ENCODE results near the gene VRK2.

Gene VRK2

GRCh38 chr2:58133395-58133794, 86.8 kb downstream of the VRK2 start:
- Histone ChIP-seq H3K27ac (no peak overlapping the region), H3K4me1 (no peaks in the 10 kb centered on the region), H3K9ac (no peak overlapping the region), H3K27me3 (ENCODE audit: control insufficient read depth, insufficient read depth, low read length) (no peaks in the 10 kb centered on the region), H3K4me2 (ENCODE audit: low read length) (no peak overlapping the region), H3K4me3 (ENCODE audit: low read depth, low read length) (no peak overlapping the region), H3K79me2 (no peaks in the 10 kb centered on the region), H2AFZ (no peak overlapping the region), H3K9me3 (ENCODE audit: control insufficient read depth, low read length) (no peaks in the 10 kb centered on the region), H3K36me3 (ENCODE audit: control insufficient read depth, insufficient read depth, low read length) (no peaks in the 10 kb centered on the region)
- no peak for TF ChIP-seq CTCF (IDR thresholded peaks at IDR 0.05)

GRCh38 chr2:58135861-58136260, 89.3 kb downstream of the VRK2 start:
- Histone ChIP-seq H3K36me3 (ENCODE audit: control insufficient read depth, insufficient read depth, low read length) (no peaks in the 10 kb centered on the region), H3K27ac (no peak overlapping the region), H3K4me1 (no peaks in the 10 kb centered on the region), H2AFZ (no peak overlapping the region), H3K9me3 (ENCODE audit: control insufficient read depth, low read length) (no peaks in the 10 kb centered on the region), H3K9ac (no peak overlapping the region), H3K4me3 (ENCODE audit: low read depth, low read length) (no peak overlapping the region), H3K79me2 (no peaks in the 10 kb centered on the region), H3K4me2 (ENCODE audit: low read length) (no peak overlapping the region), H3K27me3 (ENCODE audit: control insufficient read depth, insufficient read depth, low read length) (no peaks in the 10 kb centered on the region)
- no peak for TF ChIP-seq CTCF (IDR thresholded peaks at IDR 0.05)

- Histone ChIP-seq H3K4me2 (ENCODE audit: low read length) (no peak overlapping the region), H3K9ac (no peak overlapping the region), H3K36me3 (ENCODE audit: control insufficient read depth, insufficient read depth, low read length) (no peaks in the 10 kb centered on the region), H3K4me1 (no peaks in the 10 kb centered on the region), H3K27ac (no peak overlapping the region), H3K9me3 (ENCODE audit: control insufficient read depth, low read length) (no peaks in the 10 kb centered on the region), H3K4me3 (ENCODE audit: low read depth, low read length) (no peak overlapping the region), H2AFZ (no peak overlapping the region), H3K27me3 (ENCODE audit: control insufficient read depth, insufficient read depth, low read length) (no peaks in the 10 kb centered on the region), H3K79me2 (no peaks in the 10 kb centered on the region)
- TF ChIP-seq CTCF (IDR thresholded peaks at IDR 0.05), result no peak
These were observed 90.6 kb downstream of the VRK2 start for GRCh38 chr2:58137221-58137620.

GRCh38 chr2:58137856-58138255, 91.2 kb downstream of the VRK2 start:
- H2AFZ ChIP-seq, result no peak overlapping the region
- H3K9me3 ChIP-seq (ENCODE audit: control insufficient read depth, low read length), result no peaks in the 10 kb centered on the region
- no peaks in the 10 kb centered on the region for H3K79me2 ChIP-seq
- no peak for TF ChIP-seq CTCF (IDR thresholded peaks at IDR 0.05)
- H3K4me3 ChIP-seq (ENCODE audit: low read depth, low read length), result no peak overlapping the region
- H3K36me3 ChIP-seq (ENCODE audit: control insufficient read depth, insufficient read depth, low read length), result no peaks in the 10 kb centered on the region
- H3K27me3 ChIP-seq (ENCODE audit: control insufficient read depth, insufficient read depth, low read length), result no peaks in the 10 kb centered on the region
- no peaks in the 10 kb centered on the region for H3K4me1 ChIP-seq
- H3K4me2 ChIP-seq (ENCODE audit: low read length), result no peak overlapping the region
- no peak overlapping the region for H3K27ac ChIP-seq
- no peak overlapping the region for H3K9ac ChIP-seq

GRCh38 chr2:58138396-58139030, 91.9 kb downstream of the VRK2 start:
- TF ChIP-seq CTCF (IDR thresholded peaks at IDR 0.05), result no peak
- H3K9me3 ChIP-seq (ENCODE audit: control insufficient read depth, low read length), result no peaks in the 10 kb centered on the region
- H3K9ac ChIP-seq, result no peak overlapping the region

More at GRCh38 chr2:58138396-58139030, 91.9 kb downstream of the VRK2 start:
- no peak overlapping the region for H2AFZ ChIP-seq
- no peaks in the 10 kb centered on the region for H3K36me3 ChIP-seq (ENCODE audit: control insufficient read depth, insufficient read depth, low read length)
- no peaks in the 10 kb centered on the region for H3K4me1 ChIP-seq
- H3K4me3 ChIP-seq (ENCODE audit: low read depth, low read length), result no peak overlapping the region
- no peak overlapping the region for H3K4me2 ChIP-seq (ENCODE audit: low read length)
- no peak overlapping the region for H3K27ac ChIP-seq
- H3K27me3 ChIP-seq (ENCODE audit: control insufficient read depth, insufficient read depth, low read length), result no peaks in the 10 kb centered on the region
- no peaks in the 10 kb centered on the region for H3K79me2 ChIP-seq

Measured in parathyroid adenoma (tissue), 2 donors.